Measurements from ENCODE around the gene UGT1A9.

DNA sequence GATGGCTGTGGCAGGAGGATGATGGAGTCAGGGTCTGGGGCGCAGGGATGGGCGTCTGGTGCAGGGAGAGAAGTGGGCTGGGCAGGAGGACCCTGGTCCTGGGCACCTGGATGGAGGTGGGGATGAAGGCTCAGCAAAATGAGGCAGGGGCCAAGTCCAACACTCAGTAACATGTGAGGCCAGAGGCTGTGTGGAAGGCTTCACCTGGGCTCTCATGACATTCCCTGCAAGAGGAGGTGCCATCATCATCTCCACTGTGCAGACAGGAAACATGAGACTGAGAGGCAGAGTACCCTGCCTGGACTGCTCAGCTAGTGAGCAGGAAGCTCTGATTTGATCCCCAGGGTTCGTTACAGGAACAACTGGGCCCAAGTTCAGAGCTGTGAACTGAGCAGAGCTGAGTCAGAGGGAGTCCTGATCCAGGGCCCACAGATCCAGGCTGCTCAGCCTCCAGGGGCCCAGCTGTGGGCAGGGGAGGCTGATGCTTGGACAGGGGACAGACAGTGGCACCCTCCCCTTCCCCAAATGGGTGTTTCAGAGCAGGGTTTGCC is 145.7 kb downstream of the UGT1A9 start:
- no peak for TF ChIP-seq EZH2 (IDR thresholded peaks at IDR 0.05; ENCODE audit: low read length)
- TF ChIP-seq, protein P1, sequence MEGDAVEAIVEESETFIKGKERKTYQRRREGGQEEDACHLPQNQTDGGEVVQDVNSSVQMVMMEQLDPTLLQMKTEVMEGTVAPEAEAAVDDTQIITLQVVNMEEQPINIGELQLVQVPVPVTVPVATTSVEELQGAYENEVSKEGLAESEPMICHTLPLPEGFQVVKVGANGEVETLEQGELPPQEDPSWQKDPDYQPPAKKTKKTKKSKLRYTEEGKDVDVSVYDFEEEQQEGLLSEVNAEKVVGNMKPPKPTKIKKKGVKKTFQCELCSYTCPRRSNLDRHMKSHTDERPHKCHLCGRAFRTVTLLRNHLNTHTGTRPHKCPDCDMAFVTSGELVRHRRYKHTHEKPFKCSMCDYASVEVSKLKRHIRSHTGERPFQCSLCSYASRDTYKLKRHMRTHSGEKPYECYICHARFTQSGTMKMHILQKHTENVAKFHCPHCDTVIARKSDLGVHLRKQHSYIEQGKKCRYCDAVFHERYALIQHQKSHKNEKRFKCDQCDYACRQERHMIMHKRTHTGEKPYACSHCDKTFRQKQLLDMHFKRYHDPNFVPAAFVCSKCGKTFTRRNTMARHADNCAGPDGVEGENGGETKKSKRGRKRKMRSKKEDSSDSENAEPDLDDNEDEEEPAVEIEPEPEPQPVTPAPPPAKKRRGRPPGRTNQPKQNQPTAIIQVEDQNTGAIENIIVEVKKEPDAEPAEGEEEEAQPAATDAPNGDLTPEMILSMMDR (optimal IDR thresholded peaks at IDR 0.05 in 1 of 3, IDR thresholded peaks at IDR 0.05 in 1 of 3, conservative IDR thresholded peaks at IDR 0.05 in 1 of 3; ENCODE audit: extremely low read depth in 1 of 3, insufficient read depth in 2 of 3, low read length in 3 of 3) = no peak

Measured in keratinocyte (primary cell).